ENCODE results near the gene CCDC192.

GRCh38 chr5:127856292-127856691 is 153.1 kb downstream of the CCDC192 start:
- TF ChIP-seq SUZ12 (IDR thresholded peaks at IDR 0.05) (no peak), NFRKB (IDR thresholded peaks at IDR 0.05) (no peak), FOXK2 (IDR thresholded peaks at IDR 0.05) (no peak), TARDBP (IDR thresholded peaks at IDR 0.05) (no peak), FOXM1 (IDR thresholded peaks at IDR 0.05; ENCODE audit: borderline replicate concordance) (no peak), ZNF384 (IDR thresholded peaks at IDR 0.05) (no peak), CTBP1 (IDR thresholded peaks at IDR 0.05; ENCODE audit: borderline replicate concordance) (no peak), PKNOX1 (IDR thresholded peaks at IDR 0.05) (no peak), BHLHE40 (IDR thresholded peaks at IDR 0.05; ENCODE audit: borderline replicate concordance) (no peak), ARNT (IDR thresholded peaks at IDR 0.05) (no peak), SP1 (IDR thresholded peaks at IDR 0.05) (no peak), HDGF (IDR thresholded peaks at IDR 0.05; ENCODE audit: borderline replicate concordance) (no peak), FOXA1 (IDR thresholded peaks at IDR 0.05) (no peak), ELF4 (IDR thresholded peaks at IDR 0.05) (no peak)

Measured in HEK293T (cell line).